GM13977 (cell line): ENCODE results near the gene MT1B.

ENCODE experiments used
- DNase-seq: peaks from one replicate; pipeline ENCODE4 v3.0.0; 2012; ENCODE audit warnings: low spot score
- CTCF ChIP-seq: IDR thresholded peaks from 2 replicates; pipeline ENCODE4 v1.5.1; 2012; ENCODE audit warnings: mild to moderate bottlenecking, control low read depth; ENCODE audit not compliant: insufficient read depth; ENCODE audit errors: extremely low read depth, missing control alignments
- in situ Hi-C: fragments of 300-500 bp; cut with MboI; formaldehyde crosslinking; loops from one replicate; pipeline ENCODE4 v1.12.0; 2022; ENCODE audit warnings: low sequenced_read_pairs, low pct_unique_long_range_greater_than_20kb, mixed read lengths, inconsistent platforms; ENCODE audit not compliant: unreplicated experiment

MT1B gene

DNA sequence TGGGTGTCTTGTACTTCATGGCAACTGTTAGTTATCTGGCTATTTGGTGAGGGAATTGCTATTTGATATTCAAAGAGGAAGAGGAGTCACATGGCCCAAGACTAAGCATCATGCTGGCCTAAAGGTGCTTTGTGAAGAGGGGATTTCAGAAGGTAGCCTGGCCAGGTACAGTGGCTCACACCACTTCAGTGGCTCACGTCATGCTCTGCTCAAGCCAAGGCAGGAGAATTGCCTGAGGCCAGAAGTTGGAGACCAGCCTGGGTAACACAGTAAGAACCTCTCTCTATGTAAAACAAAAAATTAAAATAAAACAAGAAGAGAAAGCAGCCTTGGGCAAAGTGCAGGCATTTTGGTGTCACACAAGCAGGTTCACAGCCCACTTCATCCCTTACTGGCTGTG lies 6.4 kb upstream of the MT1B start:
- TF ChIP-seq CTCF = no peak
- in situ Hi-C loops = no loop called here
- DNase-seq = no peak

GRCh38 chr16:56645838-56646237 lies 5.8 kb upstream of the MT1B start:
- in situ Hi-C loops = no loop called here
- DNase-seq = no peak
- no peak for TF ChIP-seq CTCF

GRCh38 chr16:56647641-56648431 lies 3.9 kb upstream of the MT1B start:
- in situ Hi-C loops = no loop called here
- no peak for DNase-seq
- no peak for TF ChIP-seq CTCF

- in situ Hi-C loops = no loop called here
Measured at GRCh38 chr16:56649271-56649670, 2.4 kb upstream of the MT1B start.

GRCh38 chr16:56649820-56650219 lies 1.9 kb upstream of the MT1B start:
- in situ Hi-C loops = no loop called here
- no peak for TF ChIP-seq CTCF
- DNase-seq = no peak

More at GRCh38 chr16:56649271-56649670, 2.4 kb upstream of the MT1B start:
- no peak for DNase-seq
- TF ChIP-seq CTCF = no peak

DNA sequence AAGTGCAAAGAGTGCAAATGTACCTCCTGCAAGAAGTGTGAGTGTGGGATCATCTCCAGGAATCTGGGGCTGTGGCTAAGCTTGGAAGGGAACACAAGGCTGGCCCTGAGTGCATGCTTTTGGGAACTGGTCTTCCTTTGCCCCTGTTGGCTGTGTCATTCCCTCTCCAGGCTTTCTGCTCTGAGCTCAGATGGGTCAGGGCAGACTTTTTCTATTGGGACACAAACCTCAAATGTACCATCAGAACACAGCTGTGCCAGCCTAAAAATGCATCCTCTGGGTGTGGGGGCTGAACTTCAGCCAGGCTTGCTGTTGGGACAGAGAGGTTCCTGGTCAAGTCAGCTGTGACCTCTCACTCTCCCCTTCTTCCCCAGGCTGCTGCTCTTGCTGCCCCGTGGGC lies 914 bp downstream of the MT1B start:
- in situ Hi-C loops = no loop called here
- no peak for DNase-seq
- no peak for TF ChIP-seq CTCF
